NT2/D1 (cell line): ENCODE measurements around the gene PYGO2.

Source experiments
- SUZ12 ChIP-seq: IDR thresholded peaks from 2 replicates; pipeline ENCODE4 v1.6.1; 2011; ENCODE audit not compliant: insufficient read length, insufficient read depth; ENCODE audit errors: extremely low read depth
- YY1 ChIP-seq: IDR thresholded peaks from 2 replicates; pipeline ENCODE4 v1.6.1; 2011; ENCODE audit not compliant: insufficient read length, insufficient read depth
- ZNF274 ChIP-seq: IDR thresholded peaks from 2 replicates; pipeline ENCODE4 v1.6.1; 2011; ENCODE audit warnings: mild to moderate bottlenecking, low read depth, low read length

- no peak for TF ChIP-seq SUZ12
- no peak for TF ChIP-seq YY1
- no peak for TF ChIP-seq ZNF274
These were observed 4.4 kb downstream of the PYGO2 start for GRCh38 chr1:154957091-154957657.
